CD4-positive, alpha-beta T cell treated with Interleukin-2 at 100 ng/mL for 4 hours (primary cell): ENCODE measurements around the gene FEM1B.

Source experiments
- DNase-seq: peaks from one replicate; pipeline ENCODE4 v3.0.0-alpha.2; 2020; ENCODE audit warnings: low spot score

Gene FEM1B

GRCh38 chr15:68325726-68326125 lies 48.2 kb downstream of the FEM1B start:
- no peak for DNase-seq

- DNase-seq = no peak
Measured at GRCh38 chr15:68326711-68327354, 49.3 kb downstream of the FEM1B start.

GRCh38 chr15:68328443-68328842 lies 50.9 kb downstream of the FEM1B start:
- DNase-seq = peak; percentile 1

- no peak for DNase-seq
Measured at GRCh38 chr15:68328964-68329363, 51.4 kb downstream of the FEM1B start.

- no peak for DNase-seq
Measured at GRCh38 chr15:68330416-68330815, 52.9 kb downstream of the FEM1B start.

GRCh38 chr15:68330901-68331300 lies 53.4 kb downstream of the FEM1B start:
- DNase-seq = no peak

GRCh38 chr15:68332266-68332665 lies 54.7 kb downstream of the FEM1B start:
- no peak for DNase-seq

- DNase-seq = no peak
Measured at GRCh38 chr15:68333775-68334470, 56.4 kb downstream of the FEM1B start.

- DNase-seq = no peak
Measured at GRCh38 chr15:68334661-68335124, 57.1 kb downstream of the FEM1B start.

GRCh38 chr15:68335251-68335650 lies 57.7 kb downstream of the FEM1B start:
- DNase-seq = no peak

GRCh38 chr15:68335655-68336054 lies 58.1 kb downstream of the FEM1B start:
- DNase-seq = no peak

- no peak for DNase-seq
Measured at GRCh38 chr15:68336516-68336915, 59.0 kb downstream of the FEM1B start.

- no peak for DNase-seq
Measured at GRCh38 chr15:68337826-68338225, 60.3 kb downstream of the FEM1B start.

- no peak for DNase-seq
Measured at GRCh38 chr15:68339481-68339880, 61.9 kb downstream of the FEM1B start.

GRCh38 chr15:68340726-68341671 lies 63.5 kb downstream of the FEM1B start:
- DNase-seq = no peak

GRCh38 chr15:68341760-68342725 lies 64.5 kb downstream of the FEM1B start:
- no peak for DNase-seq

- DNase-seq = no peak
Measured at GRCh38 chr15:68343579-68344225, 66.2 kb downstream of the FEM1B start.

- no peak for DNase-seq
Measured at GRCh38 chr15:68344600-68344999, 67.1 kb downstream of the FEM1B start.
